HG02610 (cell line): ENCODE data around the gene MAOB.
"Not testable (repeated sequence)": the region's sequence is repeated elsewhere in the genome, so short reads cannot be mapped to it uniquely, and the experiment has no call there.

Source experiments
- ATAC-seq: cut with Tn5 transposase; IDR thresholded peaks from one replicate; pipeline ENCODE4 v1.9.1; 2021; ENCODE audit warnings: mild to moderate bottlenecking, moderate library complexity; ENCODE audit not compliant: unreplicated experiment

Gene MAOB

DNA sequence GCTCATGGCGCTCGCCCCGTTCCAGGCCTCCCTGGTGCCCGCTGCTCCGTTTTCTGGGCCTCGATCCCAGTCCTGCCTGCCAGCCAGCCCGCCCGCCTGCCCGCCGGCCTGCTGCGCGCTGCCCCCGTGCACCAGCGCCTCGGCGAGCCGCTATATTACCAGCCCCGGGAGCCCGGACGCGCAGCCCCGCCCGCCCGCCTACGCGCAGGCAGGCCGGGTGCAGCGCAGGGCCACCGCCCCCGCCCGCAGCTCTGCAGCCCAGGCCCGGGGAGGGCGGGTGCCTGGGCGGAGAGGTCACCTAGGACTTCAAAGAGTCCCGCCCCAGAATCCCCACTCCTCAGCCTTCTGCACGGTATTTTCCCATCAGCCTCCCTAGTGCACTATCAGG lies at the start of gene MAOB:
MAOB (minus strand) TSS at position 157 of the 388 bp plus-strand sequence; CDS start at position 6, 151 bp downstream.
- no peak for ATAC-seq

DNA sequence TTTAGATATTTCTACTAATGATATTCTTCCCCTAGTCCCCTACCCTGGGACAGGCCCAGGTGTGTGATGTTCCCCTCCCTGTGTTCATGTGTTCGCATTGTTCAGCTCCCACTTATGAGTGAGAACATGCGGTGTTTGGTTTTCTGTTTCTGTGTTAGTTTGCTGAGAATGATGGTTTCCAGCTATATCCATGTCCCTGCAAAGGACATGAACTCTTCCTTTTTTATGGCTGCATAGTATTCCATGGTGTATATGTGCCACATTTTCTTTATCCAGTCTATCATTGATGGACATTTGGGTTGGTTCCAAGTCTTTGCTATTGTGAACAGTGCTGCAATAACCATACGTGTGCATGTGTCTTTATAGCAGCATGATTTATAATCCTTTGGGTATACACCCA lies 39.8 kb upstream of the MAOB start:
- not testable (repeated sequence) for ATAC-seq

DNA sequence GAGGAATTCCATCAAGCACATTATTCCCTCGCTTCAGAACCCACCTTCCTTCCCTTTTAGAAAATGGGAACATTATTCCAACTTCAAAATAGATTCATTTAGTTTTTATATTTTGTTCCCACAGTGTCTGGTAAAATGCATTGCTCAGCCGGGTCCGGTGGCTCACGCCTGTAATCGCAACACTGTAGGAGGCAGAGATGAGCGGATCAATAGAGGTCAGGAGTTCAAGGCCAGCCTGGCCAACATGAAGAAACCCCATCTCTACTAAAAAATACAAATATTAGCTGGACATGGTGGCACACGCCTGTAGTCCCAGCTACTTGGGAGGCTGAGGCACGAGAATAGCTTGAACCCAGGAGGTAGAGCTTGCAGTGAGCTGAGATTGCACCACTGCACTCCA lies 28.5 kb upstream of the MAOB start:
- ATAC-seq, result not testable (repeated sequence)

DNA sequence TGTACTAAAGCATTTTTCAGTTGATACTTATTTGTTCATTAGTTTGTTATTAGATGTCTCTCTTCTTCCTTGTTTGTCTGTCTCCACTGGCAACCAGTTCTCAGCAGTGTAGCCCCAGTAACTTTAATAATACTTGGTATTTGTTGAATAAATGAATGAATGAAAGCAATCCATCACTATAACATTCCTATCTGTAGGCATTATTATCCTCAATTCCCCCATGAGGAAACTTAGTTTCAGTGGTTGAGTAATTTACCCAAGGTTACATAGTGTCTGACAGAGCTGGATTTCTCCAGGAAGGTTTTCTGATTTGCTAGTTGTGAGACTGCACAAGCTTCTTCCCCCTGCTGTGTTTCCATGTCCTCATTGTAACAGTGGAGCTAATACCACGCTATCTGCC lies 27.8 kb upstream of the MAOB start:
- no peak for ATAC-seq

DNA sequence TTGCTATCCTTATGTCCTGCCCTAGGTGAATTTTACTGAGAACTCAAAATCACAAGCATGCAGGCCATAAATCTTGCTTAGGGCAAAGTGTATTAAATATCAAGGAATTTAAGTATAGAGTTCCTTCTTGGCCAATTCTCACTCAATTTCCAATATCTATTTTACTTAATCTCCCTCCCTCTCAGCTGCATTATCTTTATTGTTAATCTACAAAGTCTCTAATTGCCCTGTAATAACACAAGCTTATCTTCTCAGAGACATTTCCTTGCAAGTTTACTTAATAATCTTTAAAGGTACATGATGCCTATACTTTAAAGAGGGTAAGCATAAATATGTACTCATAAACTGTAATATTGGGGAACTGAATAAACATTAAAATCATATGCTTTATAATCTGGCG lies 26.9 kb upstream of the MAOB start:
- ATAC-seq, result no peak

DNA sequence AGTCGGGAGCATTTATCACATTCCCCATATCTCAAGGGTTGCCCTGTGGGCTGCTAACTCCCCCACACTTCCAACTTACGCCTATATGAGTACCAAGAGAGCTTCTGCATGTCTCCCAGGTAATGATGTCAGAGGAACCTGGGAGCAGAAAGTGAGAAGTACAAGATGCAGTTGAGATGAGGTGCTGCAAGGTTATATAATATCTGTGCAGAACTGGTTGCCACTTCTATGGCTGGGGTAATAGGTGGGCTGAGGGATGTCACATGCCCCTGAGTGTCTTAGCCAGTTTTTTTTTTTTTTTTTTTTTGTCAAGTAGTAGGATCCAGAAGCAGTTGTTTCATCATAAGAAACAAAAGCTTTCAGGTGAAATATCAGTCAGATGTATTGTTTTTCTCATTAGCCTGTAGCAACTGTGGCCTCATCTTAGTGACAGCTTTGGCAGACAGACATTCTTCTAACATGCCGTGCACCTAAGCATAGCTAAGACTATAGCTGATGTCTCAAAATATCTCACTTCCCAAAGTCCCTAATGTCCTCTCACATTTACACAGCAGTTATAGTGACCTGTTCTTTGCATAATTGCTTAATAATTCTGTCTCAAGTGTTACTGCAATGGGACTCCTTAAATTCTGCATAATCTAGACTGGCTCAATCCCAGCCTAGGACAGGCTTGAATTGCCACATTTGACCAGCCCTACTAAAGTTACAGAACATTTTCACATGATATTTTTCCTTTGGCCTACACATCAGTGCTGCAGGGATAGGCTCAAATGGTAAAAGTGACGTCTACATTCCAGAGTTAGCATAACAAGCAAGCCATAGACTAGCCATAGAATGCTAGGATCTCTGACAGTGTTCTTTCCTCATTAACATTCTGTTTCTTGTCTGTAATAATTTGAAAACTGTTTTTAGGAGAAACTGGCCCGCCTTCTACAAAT lies 17.9 kb upstream of the MAOB start:
- ATAC-seq, result no peak

DNA sequence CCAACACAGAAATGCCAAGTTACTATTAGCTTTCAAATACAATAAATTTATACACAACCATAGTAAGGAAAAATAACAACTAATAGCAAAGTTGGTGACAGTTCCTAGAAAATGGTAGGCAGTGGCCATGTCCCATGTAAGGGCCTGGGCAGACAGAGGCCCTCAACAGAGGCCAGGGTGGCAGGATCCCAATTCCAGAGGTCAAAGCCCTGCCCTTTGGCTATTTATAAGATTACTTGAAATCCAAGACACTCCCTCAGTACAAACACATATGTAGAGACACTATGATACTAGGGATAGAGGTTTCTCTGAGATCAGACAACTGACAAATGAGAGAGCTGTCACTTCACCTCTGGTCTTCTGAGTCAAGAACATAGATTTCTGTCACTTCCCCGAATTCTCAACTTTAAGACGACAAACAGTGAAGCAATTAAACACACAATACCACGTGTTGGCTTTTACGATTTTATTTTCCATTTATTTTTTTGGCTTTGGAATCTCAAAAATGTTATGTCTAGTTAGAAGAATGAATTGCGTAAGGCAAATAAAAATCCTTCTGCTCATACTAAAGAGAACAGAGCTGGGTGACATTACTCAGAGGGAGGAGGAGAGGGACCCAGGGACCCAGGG lies 16.3 kb upstream of the MAOB start:
- no peak for ATAC-seq

DNA sequence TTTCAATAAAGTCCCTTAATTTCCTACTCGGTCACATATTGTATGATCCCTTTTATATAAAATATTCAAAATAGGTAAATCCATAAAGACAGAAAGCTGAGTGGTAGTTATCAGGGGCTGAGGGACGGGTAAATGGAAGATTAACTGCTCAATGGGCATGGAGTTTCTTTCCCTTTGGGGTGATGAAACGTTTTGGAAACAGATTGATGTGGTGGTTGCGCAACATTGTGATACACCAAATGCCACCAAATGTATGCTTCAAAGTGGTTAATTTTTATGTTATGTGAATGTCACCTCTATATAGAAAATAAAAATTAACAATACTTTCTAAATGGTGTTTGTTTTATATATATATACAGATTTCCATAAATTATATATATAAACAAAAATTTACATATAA lies 15.0 kb upstream of the MAOB start:
- no peak for ATAC-seq

DNA sequence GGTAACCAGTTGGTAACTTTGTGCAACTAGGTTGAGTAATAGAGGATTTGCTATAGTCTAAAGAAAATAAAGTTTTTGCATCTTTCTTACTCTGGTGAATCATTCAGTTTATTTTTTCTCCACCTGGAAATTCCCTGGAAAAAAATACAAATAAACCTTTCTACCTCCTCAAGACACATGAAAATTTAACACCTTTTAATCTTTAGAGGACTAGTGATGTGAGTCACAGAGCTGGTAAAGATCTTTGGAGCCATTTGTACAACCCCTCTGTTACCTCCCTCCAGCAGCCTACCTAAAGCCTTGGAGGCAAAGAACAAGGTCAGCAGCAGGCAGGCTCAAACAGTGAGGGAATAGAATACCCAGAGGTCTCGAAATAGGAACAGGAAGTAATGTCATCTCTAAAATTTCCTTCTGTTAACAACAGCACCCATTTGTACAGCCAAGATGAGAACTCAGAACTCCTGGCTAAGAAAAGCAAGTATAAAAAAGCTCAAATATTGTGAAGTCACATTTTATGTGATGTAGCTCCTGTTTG lies 10.2 kb upstream of the MAOB start:
- no peak for ATAC-seq

DNA sequence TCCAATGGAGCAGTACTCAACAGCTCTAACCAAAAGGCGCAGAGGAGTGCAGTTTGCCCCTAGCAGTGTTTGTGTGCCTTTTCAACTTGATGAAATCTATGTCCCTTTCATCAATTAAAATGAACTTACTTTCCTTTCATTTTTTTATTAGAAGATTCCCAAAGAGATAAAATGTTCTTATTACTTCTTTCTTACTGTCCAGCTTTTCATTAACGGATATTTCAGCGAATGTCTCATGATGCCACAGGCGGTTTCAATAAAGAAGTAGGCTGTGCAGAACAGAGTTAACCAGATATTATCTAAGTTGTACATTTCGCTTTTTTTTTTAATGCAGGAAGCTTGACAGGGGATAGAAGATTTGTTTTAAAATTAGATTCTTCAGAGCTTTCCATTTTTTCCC lies 3.4 kb upstream of the MAOB start:
- no peak for ATAC-seq

DNA sequence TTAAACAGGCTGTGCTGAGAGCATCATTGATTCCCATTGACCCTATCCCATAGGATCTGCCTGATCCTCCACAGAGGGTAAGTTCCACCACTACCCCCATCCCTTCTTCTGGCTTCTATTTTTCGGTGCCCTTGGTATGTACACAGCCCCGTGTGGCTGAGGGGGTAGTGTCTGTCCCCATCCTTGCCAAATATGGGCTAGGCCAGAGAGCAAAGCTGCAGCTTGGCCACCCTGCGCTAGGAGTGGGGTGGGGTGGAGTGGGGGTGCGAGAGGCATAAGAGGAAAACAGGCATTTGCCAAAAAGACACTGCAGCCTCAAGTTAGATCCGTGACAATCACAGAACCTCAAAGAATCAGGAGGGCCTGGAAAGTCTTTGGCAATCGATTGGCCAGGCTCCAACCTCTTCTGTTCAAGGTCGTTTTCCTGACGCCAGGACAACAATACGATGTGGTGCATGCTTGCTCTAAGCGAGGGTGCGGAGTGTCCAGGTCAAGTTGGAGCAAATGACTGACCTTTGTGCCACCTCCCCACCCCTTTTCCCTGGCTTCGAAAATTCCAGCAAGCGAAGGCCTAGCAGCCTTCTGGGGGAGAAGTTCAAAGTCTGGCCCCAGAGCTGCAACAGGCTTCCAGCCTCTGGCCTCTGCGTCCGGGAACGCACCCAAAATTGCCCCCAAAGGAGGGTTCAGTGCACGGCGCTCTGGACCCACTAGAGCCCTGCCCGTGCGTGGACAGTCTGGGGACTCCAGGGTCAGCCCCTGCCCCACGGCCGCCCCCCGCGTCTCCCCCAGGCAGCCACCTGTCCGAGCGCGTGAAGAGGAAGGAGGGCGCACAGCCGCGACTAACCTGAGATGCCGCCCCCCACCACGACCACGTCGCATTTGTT lies 598 bp downstream of the MAOB start:
- no peak for ATAC-seq

DNA sequence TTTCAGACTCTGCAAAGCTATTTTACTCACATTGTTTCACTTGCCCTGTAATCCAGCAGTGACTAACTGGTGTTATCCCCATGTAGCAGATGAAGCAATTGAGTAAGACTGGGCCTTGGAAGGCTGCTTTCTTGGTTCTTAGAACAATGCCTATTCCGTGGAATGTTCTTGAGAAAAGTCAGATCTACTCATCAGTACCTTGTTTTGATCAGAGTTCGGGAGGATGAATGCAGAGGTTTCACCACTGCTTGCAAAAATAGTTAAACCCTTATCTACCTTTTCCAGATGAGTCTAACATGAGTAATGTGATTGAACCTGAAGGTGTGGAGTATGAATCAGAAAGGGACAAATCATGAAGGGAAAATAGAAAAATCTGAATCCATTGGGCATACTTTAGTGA lies 1.8 kb downstream of the MAOB start:
- ATAC-seq, result no peak

DNA sequence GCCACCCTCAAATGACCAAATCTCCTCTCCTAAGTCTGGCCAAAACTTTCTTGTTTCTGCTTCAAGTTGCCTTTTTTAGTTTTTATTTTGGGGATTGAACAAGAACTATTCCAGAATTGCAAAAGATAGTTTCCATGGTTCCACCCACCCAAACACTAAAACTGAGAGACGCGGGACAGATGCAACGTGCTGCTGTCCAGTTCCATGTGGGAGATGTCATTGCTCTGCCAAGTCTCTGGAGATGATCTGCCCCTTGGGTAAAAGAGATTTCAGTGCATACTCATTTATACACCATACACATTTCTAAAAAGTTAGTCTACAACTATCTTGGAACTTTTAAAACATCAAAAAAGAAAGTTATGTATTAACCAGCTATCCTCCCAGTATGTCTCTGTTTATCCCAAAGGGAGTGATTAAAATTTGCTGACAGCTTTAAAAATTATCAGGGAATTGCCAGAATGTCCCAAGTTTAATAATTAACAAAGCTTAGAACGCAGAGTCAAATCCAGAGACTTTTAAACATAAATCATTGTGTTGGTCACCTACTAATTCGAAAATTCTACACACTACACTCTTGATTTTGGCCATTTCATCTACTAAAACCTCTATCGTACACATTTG lies 3.2 kb downstream of the MAOB start:
- ATAC-seq, result no peak

DNA sequence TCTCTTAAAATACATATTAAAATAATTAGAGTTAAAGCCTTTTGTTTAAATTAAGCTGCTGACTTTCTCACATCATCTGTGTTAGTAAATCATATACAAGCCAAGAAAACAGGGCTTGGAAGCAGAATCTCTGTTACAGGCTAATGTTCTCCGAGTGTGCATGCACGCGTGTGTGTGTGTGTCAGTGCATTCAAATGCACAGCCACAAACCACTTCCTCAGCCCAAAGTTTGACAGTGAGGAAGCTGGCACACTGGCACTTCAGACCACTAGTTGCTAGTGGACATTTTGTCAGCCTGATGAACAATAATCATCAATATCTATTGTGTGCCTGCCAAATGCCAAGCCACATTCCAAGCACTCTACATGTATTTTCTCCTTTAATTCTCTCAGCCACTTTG lies 5.6 kb downstream of the MAOB start:
- ATAC-seq, result no peak

DNA sequence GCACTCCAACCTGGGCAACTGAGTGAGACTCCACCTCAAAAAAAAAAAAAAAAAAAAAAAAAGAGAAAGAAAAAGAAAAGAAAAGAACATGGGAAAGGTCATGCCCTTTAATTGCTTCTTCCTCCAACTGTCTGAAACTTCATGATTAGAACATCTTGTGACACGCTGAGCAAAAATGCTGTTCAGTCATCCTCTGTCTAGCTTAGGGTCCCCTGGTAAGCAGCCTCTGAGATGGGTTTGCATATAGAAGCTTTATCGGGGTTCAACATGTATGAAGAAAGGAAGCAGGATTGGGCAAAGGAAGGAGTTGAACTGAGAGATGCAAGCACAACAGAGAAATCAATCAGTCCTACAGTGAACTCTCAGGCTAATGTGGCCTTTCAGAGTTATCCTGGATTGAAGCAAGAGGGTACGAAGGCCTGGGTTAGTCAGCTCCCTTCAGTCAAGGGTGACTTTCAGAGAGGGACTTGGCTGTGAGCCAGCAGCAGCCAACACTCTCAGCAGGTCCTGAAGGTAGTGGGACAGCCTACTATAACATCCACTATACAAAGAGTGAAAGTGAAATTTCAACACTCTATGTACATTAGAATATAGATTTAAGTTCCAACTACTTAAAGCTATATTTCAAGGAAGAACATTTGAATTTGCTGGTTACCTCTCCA lies 11.4 kb downstream of the MAOB start:
- ATAC-seq, result no peak

DNA sequence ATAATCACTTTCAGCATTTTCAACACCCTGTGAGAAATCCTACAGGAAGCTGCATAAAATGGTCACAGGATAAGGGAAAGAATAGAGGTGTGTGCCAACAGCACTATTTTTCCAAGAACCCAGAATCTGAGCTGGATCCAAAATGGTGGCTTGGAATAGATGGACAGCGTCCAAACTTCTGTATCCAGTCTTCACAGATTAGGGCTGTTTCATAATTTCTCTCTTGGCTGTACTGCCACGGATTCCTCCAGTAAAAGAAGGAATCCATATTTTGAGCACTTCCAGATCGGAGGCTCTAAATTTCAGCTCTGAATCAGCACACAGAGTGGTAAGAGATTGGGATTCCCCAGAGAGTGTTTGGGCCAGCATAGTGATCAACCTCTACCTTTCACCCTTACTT lies 12.2 kb downstream of the MAOB start:
- ATAC-seq, result no peak

DNA sequence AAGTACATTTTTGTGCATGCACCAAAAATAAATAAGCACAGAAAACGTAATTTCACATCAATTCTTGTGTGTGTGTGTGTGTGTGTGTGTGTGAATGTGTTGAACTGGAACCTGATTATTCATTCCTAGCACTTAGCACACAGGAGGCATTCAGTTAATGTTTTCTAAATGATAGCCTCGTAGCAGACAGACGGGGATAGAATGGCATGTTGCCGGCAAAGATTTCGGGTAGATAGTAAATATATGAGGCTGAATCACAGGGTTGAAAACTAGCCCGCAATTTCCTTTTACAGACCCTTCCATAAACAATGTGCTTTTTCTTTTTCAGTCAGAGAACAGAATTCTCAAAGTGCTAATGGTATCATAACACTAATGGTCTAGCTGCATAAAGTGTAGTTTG lies 13.5 kb downstream of the MAOB start:
- ATAC-seq, result no peak

DNA sequence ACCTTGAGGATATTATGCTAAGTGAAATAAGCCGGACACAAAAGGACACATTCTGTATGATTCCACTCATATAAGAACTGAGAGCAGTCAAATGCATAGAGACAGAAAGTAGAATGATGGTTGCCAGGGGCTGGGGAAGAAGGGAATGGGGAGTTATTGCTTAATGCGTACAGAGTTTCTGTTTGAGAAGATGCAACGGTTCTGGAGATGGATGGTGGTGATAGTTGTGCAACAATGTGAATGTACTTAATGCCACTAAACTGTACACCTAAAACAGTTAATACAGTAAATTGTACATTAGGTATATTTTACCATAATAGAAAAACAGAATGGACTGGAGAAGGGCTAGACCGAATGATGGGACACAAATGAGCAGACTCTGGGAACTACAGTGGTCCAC lies 15.8 kb downstream of the MAOB start:
- no peak for ATAC-seq

DNA sequence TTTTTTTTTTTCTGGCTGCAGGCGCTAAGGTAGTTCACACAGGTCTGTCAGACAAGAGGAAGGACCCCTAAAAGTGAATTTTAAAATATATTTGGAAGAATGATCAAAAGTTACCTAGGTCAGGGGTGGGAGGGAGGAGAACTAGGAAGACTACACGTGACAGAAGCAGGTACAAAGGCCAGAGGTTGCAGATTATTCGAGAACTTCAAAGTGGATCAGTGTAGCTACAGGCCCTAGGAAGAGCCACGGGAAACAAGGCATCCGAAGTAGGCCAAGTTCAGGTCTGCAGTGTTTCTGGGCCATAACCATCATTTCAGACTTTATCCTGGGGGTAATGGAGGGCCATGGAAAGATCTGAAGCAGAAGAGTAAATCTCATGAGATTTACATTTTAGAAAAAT lies 16.5 kb downstream of the MAOB start:
- ATAC-seq, result no peak

DNA sequence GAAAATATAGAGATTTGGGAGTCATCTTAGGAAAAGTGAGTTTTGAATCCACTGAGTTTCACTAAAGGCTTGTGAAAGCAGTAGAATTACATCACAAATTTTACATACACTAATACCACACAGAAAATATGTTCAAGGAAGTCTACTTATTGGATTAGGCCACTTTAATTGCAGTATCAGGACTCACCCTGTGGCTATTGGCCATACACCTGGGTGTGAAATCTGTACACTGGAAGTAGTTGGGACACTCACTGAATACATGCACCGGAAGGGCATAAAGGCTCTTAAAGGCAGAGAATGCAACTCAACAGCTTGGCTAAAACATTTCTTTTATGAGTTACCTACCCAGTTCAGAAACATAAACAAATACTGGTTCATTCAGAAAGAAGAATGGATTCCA lies 19.8 kb downstream of the MAOB start:
- ATAC-seq, result no peak
